ENCODE results near the gene IFI27L1.

IFI27L1 gene

DNA sequence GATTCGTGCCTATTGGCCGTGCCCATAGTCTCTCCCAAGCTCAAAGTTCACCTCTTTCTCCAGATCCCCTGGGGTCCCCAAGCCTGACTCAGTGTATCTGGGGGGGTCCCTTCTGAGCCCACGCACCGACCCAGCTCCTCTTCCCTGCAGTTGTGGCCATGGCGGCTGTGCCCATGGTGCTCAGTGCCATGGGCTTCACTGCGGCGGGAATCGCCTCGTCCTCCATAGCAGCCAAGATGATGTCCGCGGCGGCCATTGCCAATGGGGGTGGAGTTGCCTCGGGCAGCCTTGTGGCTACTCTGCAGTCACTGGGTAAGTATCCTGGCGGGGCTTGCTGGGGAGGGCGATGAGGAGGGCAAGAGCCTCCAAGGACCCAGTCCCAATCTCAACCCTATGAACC, 34.5 kb downstream of the IFI27L1 start:
- DNase-seq = no peak

DNA sequence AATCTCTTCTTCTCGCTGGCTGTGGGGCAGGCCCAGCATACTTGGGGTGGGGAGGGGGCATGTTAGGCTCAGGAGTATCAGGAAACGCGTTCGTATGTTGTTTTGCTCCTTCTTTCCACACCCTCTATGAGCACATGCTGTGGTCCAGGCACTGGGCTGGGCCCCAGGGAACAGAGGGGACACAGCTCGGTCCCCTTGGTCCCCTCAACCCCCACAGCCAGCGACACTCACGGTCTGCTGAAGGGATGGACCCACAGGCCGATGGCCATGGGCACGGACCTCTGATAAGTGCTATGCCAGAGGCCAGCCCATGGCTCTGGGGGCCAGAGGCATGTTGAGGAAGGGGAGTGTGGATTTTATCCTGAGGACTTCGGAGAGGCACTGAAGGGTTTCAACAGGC, 35.6 kb downstream of the IFI27L1 start:
- DNase-seq = no peak

DNA sequence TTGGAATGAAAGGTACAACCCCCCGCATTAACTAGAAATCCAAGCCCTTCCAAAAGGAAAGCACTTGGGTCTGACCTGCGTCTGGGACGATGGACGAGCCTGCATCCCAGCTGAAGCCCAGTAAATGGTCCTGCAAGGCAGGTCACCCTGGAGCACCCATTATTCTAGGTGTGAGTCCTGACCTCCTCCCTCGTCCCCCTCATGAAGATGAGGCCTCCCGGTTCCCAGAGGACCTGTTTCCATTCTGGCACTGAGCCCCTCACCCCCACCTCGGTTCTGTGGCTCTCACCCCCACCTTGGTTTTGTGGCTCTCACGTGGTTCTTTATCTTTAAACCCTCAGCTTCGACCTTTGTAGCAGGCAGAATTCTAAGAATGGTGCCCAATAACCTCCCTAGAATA, 36.7 kb downstream of the IFI27L1 start:
- DNase-seq = no peak

DNA sequence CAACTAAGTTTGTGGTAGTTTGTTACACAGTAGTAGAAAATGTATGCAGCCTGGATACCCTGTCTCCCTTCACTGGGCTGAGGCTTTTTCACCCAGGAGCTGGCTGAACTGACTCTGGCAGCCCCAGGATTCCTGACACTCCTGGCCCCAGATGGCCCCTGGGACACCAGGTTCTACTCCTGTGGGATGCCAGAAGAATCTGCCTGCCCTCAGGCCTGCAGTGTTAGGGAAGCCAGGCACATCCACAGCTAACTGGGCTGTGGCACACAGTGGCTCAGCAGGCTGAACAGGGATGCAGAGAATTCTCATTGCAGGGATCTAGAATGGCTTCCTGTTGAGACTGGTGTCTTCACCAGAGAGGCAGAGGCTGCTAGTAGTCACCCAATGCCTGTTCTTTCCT, 38.0 kb downstream of the IFI27L1 start:
- DNase-seq = no peak

GRCh38 chr14:94120667-94121340, 39.7 kb downstream of the IFI27L1 start:
- DNase-seq = no peak

- DNase-seq = no peak
Observed at GRCh38 chr14:94121485-94121884, 40.4 kb downstream of the IFI27L1 start.

DNA sequence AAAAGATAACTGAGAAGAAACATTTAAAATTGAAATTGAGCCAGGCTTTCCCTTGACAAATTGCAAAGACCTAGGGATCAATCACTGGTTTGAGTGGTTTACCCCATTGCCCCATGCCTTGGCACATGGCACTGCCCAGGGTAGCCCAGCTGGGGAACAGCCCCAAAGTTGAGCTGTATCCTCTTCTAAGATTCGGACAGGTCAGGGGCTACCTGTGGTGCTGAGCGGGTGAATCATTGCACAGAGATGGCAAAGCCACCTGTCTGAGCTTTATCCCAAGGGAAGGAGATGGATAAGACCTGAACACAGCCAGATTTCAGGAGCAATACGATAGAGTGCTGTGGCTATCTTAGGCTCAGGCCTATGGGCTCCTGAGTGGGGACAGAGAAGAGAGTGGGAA, 41.3 kb downstream of the IFI27L1 start:
- no peak for DNase-seq

- DNase-seq = no peak
Observed at GRCh38 chr14:94123296-94123695, 42.2 kb downstream of the IFI27L1 start.

DNA sequence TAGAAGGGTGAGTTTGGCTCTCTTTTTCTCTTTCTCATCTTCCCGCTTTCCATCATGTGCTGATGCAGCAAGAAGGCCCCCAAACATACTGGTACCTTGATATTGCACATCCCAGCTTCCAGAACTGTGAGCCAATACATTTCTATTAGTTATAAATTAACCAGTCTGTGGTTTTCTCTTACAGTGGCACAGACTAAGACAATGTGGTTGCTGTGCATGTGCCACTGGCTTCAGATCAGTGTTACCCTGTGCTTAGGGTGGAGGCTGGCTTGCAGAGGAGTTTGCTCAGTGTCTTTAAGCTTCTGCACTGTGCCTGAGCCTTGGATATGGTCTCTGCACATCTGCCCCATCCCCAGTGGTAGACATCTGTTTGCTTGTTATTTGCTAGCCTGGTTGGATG, 42.8 kb downstream of the IFI27L1 start:
- no peak for DNase-seq

DNA sequence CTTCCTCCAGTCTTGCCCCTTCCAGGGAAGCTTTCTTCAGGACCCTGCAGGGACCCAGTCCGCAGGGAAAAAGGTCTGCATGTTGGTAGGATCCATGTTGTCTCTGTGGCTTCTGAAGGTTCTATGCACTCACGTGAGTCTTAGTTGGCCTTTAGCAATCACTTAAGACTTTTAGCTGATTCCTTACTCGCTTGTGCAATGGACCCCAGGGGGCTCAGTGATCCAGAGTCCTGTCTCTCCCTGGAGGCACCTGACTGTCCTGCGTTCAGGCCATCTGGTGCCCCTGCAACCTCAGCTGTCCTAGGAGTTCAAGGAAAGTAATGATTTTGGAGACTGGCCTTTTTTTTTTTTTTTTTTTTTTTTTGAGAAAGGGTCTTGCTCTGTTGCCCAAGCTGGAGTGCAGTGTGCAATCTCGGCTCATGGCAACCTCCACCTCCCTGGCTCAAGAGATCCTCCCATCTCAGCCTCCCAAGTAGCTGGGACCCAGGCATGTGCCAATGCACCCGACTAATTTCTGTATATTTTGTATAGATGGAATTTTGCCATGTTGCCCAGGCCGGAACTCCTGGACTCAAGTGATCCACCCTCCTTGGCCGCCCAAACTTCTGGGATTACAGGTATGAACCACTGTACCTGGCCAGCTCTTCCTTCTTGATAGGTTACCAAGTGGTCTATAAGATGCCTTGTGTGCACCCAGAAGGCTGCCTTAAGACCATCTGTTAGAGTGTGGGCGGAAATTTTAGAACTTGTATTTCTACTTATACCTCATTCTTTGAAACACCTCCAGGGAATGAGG, 43.7 kb downstream of the IFI27L1 start:
- no peak for DNase-seq

DNA sequence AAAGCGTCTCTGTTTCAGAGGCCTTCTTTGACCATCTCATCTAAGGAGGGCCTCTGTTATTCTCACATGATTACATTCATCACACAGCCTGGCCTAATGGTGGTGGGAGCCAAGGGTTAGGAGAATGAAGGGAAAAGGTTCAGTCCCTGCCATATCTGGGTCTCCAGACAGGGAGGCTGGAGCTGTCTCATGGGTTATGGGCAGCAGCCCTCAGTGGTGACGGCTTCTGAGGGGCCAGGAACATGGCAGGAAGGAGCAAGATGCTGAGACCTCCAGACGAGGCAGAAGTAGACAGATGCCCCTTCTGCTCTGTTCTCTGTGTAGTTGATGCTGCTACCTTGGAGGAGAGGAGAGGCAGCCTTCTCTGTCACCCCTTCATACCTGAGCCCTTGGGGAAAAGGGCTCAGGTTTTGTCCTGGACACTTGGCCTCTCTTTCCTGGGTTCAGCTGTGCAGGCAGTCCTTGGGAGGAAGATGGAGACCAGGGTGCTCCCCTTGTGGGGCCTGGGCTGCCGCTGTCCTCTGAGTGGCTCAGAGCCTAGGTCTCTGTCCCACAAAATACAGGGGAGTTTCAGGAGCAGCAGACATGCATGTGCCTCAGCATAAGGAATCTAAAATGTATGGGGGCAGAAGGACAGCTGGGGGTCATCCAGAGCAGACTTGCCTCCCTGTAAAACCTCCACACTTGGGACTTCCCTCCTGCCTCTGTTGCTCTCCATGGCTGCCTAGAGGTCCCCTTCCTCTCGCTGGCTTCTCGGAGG, 44.7 kb downstream of the IFI27L1 start:
- DNase-seq = no peak

DNA sequence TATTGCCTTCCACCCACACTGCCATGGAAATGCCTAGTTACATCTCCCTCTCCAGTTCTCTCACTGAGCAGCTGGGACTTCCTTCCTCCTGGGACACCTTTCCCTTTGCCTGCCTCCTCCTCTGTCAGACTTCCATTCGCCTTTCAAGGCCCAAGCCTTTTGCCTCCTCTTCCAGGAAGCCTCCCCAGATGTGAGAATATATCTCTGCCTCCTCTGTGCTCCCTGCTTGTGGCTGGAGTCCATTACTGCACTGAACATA, 45.2 kb downstream of the IFI27L1 start:
- no peak for DNase-seq

- no peak for DNase-seq
Observed at GRCh38 chr14:94126800-94127199, 45.7 kb downstream of the IFI27L1 start.

DNA sequence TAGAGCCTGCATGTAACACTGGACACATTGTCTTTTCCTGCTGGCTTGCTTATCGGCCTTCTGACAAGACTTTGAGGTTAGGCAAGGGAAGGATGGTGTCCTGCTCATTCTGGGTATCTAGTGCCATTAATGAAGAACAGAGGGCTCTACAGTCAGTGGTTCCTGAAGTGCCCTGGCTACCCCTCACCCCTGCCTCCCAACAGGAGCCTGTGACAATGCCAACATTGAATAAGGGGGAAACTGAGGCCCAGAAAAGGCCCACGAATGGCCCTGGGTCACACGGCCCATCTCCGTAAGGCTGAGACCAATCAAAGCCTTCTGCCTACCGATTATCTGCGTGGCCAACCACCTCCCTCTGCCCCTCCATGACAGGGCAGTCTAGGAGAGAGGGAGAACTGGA, 46.2 kb downstream of the IFI27L1 start:
- no peak for DNase-seq

DNA sequence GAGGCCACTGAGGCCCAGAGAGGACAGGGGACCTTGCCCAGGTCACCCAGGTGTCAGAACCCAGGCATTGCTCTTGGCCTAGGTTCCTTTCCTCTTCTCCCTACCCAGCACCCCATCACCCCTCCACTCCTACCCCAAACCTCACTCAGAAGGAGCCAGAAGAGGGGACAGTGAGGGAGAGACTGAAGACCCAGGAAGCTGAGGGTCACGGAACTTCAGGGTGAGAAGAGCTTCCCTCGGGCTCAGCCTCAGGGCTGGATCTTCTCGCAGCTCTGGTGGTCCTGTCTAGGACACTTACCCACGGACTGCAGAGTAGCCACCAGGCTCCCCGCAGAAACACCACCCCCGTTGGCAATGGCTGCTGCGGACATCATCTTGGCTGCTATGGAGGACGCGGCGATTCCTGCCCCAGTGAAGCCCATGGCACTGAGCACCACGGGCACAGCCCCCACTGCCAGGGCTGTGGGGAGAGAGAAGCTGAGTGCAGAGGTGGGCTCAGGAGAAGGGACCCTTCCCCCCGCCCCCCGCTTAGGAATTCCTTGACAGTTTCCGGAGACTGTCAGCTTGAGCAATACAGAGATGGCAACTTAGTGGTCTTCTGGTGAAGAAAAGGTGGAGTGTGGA, 47.2 kb downstream of the IFI27L1 start:
- DNase-seq = no peak

- DNase-seq = peak; percentile 79
Observed at GRCh38 chr14:94129111-94129757, 48.1 kb downstream of the IFI27L1 start, which contains the start of gene IFI27L2. TSS of gene IFI27L2 (minus strand) at chr14:94129604. CDS start at chr14:94129564, 40 bp downstream.

DNA sequence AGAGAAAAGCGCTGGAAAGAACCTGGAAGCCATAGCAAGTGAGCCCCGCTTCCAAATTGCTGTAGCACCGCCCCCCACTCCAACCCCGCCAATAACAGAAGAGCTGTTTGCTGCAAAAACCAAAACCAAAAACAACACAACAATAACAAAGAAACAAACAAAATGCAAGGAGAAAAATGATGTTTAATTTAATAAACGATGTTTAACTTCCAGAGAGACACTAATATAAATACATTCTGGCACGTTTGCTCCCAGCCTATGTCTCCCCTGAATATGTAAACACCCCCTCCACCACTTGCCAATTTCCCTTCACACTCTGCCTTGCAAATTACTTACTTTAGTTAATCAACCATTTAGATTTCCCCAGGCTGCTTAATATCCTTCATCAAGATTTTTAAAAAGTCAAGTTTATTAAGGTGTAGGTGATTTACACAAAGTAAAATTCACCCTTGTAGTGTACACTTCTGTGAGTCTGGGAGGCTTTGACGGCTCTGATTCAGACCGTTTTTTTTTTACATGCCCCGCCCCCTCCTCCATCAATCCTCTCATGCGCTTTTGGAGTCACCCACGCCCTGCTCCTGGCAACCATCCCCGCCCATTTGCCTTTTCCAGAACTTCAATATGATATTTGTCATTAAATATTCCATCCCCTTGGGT, 48.8 kb downstream of the IFI27L1 start:
- DNase-seq = peak; percentile 36

- DNase-seq = peak; percentile 84
Observed at GRCh38 chr14:94132285-94132887, 51.3 kb downstream of the IFI27L1 start.

- DNase-seq = no peak
Observed at GRCh38 chr14:94135476-94135875, 54.4 kb downstream of the IFI27L1 start.

DNA sequence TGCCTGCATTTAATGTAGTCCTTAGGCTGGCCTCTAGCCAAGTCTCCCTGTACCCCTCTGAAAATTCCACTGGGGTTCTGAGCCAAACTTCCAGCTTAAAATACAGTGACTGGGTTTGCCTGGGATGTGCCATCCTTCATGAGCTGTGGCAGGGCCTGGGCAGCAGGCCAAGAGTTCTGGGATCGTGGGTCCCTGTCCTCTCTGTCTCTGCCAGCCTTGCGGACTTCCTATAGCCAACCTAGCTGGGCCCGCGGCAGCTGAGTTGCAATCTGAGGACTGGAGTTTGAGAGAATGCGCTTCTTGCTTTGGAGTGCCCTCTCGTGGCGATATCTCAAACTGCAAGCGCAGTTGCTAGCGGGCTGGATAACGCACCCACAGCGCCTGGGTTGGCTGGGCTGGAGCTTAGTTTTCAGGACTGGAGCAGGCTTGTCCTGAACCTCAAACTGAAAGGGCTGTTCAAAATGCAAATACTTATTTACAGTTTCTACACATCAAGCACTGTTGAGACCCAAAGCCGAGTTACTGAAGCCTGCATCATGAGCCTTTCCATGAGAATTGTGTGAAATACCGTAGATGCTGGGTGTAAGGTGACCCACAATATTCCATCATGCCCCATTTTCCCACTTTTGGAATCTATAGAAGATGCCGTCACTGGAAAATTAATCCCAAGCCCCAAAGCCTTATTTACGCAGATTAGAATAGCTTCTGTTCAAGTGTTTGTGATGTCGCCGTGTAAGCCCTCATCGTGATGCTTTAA, 55.6 kb downstream of the IFI27L1 start:
- peak; percentile 87 for DNase-seq

DNA sequence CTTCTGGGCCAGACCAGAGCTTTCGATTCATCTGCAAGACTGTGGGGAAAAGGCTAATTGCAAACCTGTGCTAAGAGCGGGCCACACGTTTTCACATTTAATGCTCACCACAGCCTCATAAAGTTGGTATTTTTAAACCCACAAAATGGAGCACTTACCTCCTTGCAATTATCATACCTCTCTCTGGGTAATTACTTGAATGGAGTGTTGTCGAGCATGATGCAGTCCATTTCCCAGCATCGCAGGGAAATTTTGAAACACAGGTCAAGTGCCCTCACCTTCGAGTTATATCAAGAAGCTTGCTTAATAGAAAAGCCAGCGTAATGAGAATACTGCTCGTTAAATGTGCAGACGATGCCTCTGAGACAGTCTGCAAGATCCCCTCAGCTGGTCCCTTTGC, 57.1 kb downstream of the IFI27L1 start:
- DNase-seq = no peak

All from CD4-positive, alpha-beta T cell treated with Interleukin-10 for 1 hour (primary cell).